B cell (primary cell): ENCODE results near the gene EFCC1. TPM values are rescaled to one million over a fixed set of nuclear protein-coding genes. Genes with fewer than 3 reads are reported as not detected.

Experiments used
- ATAC-seq: fragments of 200-7000 bp; cut with Tn5 transposase; one replicate; pipeline ENCODE4 v1.10.0; 2021; ENCODE audit warnings: low read depth, mild to moderate bottlenecking, moderate number of reproducible peaks, moderate library complexity
- CTCF ChIA-PET: fragments of 350-600 bp; sonication (Branson Sonifier 250); formaldehyde crosslinking; loops from one replicate; lab custom pipeline; 2021; ENCODE audit warnings: antibody characterized with exemption, inconsistent platforms; lab: Charles Lee
- POLR2A ChIA-PET: fragments of 350-600 bp; sonication (Branson Sonifier 250); formaldehyde crosslinking; loops from one replicate; lab custom pipeline; 2021; ENCODE audit warnings: antibody characterized with exemption; lab: Charles Lee
- DNase-seq: peaks from one replicate; pipeline ENCODE4 v3.0.0; 2013
- H2AFZ ChIP-seq: 2 replicates; pipeline ENCODE4 v1.6.1; 2012; ENCODE audit warnings: mild to moderate bottlenecking, low read depth, low read length; ENCODE audit not compliant: insufficient read depth, poor library complexity, severe bottlenecking
- H3K27ac ChIP-seq, 2 donors: 1 replicate in 1 of 2; 2 replicates in 1 of 2; pipeline ENCODE4 v1.5.1; 2012 to 2013; ENCODE audit warnings: low read length in 2 of 2, mild to moderate bottlenecking in 2 of 2, moderate library complexity in 1 of 2
- H3K27me3 ChIP-seq, 4 experiments: fragments of 200-600 bp in 1 of 4; sonication (generic) in 1 of 4; replicated peaks in 1 of 4; 1 replicate in 2 of 4; 2 replicates in 2 of 4; pipeline versions ENCODE4 v1.6.1 to v1.7.0; 2013 to 2016; ENCODE audit warnings: low read length in 3 of 4, mild to moderate bottlenecking in 2 of 4, mixed read lengths in 1 of 4, moderate library complexity in 1 of 4; ENCODE audit not compliant: insufficient read depth in 4 of 4, control insufficient read depth in 3 of 4; ENCODE audit errors: control extremely low read depth in 1 of 4
- H3K36me3 ChIP-seq, 2 experiments: replicated peaks in 1 of 2; 1 replicate in 1 of 2; 2 replicates in 1 of 2; pipeline versions ENCODE4 v1.6.1 to v1.7.1; 2013; ENCODE audit warnings: low read length in 1 of 2; ENCODE audit not compliant: insufficient read depth in 2 of 2, control insufficient read depth in 1 of 2; ENCODE audit errors: control extremely low read depth in 1 of 2, extremely low read depth in 1 of 2
- H3K4me1 ChIP-seq, 2 donors: fragments of 200-600 bp in 1 of 2; sonication (generic) in 1 of 2; 1 replicate in 1 of 2; 2 replicates in 1 of 2; pipeline versions ENCODE4 v1.5.1 to v1.6.1; 2013 to 2017; ENCODE audit warnings: low read length in 2 of 2; ENCODE audit not compliant: control insufficient read depth in 2 of 2, insufficient read depth in 2 of 2
- H3K4me2 ChIP-seq: replicated peaks from 2 replicates; pipeline ENCODE3; 2012; ENCODE audit warnings: mild to moderate bottlenecking, low read depth, low read length; ENCODE audit not compliant: poor library complexity, severe bottlenecking
- H3K4me3 ChIP-seq, 5 experiments: fragments of 200-600 bp in 1 of 5; sonication (generic) in 1 of 5; 1 replicate in 3 of 5; 2 replicates in 2 of 5; pipeline versions ENCODE4 v1.5.1 to v1.7.0; 2011 to 2016; ENCODE audit warnings: low read length in 4 of 5, mild to moderate bottlenecking in 4 of 5, low read depth in 2 of 5, control low read depth in 1 of 5, moderate library complexity in 1 of 5; ENCODE audit not compliant: insufficient read depth in 1 of 5; ENCODE audit errors: control extremely low read depth in 1 of 5, extremely low read depth in 1 of 5
- H3K79me2 ChIP-seq: fragments of 200-600 bp; sonication (generic); one replicate; pipeline ENCODE4 v1.6.0; 2016; ENCODE audit warnings: low read length; ENCODE audit not compliant: control insufficient read depth, insufficient read depth
- H3K9ac ChIP-seq: fragments of 200-600 bp; sonication (generic); 2 replicates; pipeline ENCODE4 v1.6.1; 2017; ENCODE audit warnings: mild to moderate bottlenecking, low read length, moderate library complexity
- H3K9me3 ChIP-seq, 3 donors: one replicate each; pipeline versions ENCODE4 v1.6.1 to v1.7.1; 2013; ENCODE audit warnings: low read length in 2 of 3; ENCODE audit not compliant: control insufficient read depth in 2 of 3, insufficient read depth in 1 of 3; ENCODE audit errors: control extremely low read depth in 1 of 3
- H4K20me1 ChIP-seq: 2 replicates; pipeline ENCODE4 v1.6.0; 2012; ENCODE audit warnings: mild to moderate bottlenecking, low read length; ENCODE audit not compliant: insufficient read depth, control insufficient read depth, poor library complexity, severe bottlenecking
- H3K27ac Mint-ChIP-seq: one replicate; pipeline ENCODE4 v1.8.0; 2021; ENCODE audit warnings: mixed read lengths
- H3K27me3 Mint-ChIP-seq: one replicate; pipeline ENCODE4 v1.8.0; 2021; ENCODE audit warnings: mixed read lengths
- H3K4me1 Mint-ChIP-seq: one replicate; pipeline ENCODE4 v1.8.0; 2021; ENCODE audit warnings: mixed read lengths
- H3K4me3 Mint-ChIP-seq: one replicate; pipeline ENCODE4 v1.8.0; 2021; ENCODE audit warnings: mixed read lengths
- H3K9me3 Mint-ChIP-seq: one replicate; pipeline ENCODE4 v1.8.0; 2022; ENCODE audit warnings: mixed read lengths; ENCODE audit not compliant: insufficient read depth
- CTCF ChIP-seq: fragments of 200-600 bp; IDR thresholded peaks from one replicate; pipeline ENCODE4 v1.8.0; 2022; ENCODE audit warnings: antibody characterized with exemption, mild to moderate bottlenecking
- EZH2 ChIP-seq: IDR thresholded peaks from 2 replicates; pipeline ENCODE4 v1.6.1; 2012; ENCODE audit warnings: borderline replicate concordance, low read depth, mild to moderate bottlenecking, moderate library complexity, low read length; ENCODE audit not compliant: insufficient read depth, poor library complexity, severe bottlenecking
- WGBS: methylation state at CpG from one replicate; pipeline ENCODE4 v1.1.5; 2013; ENCODE audit warnings: missing lambda C conversion rate; ENCODE audit not compliant: insufficient coverage; 5-methylcytosine and 5-hydroxymethylcytosine counted together
- intact Hi-C: fragments of 100-400 bp; cut with micrococcal nuclease; formaldehyde crosslinking; loops from one replicate; pipeline ENCODE4 v1.10.0; 2022
- polyA plus RNA-seq: library from polyadenylated mRNA; depleted of rRNA; stranded (reverse); fragments of >200 nt; gene quantifications from 2 replicates; pipeline ENCODE4 v1.2.3, GENCODE V29; 2012
- total RNA-seq, 2 donors: library from RNA; stranded (reverse); fragments of 120-200 nt in 1 of 2; gene quantifications; 1 replicate in 1 of 2; 2 replicates in 1 of 2; pipeline versions ENCODE4 v1.2.3 to v1.2.4, GENCODE V29; 2013 to 2022

The EFCC1 gene
- total and polyA plus RNA-seq, 2 donors (not counting 1 experiment from before 2014, with no cell fraction given): 0.06 TPM; not detected in 1

DNA sequence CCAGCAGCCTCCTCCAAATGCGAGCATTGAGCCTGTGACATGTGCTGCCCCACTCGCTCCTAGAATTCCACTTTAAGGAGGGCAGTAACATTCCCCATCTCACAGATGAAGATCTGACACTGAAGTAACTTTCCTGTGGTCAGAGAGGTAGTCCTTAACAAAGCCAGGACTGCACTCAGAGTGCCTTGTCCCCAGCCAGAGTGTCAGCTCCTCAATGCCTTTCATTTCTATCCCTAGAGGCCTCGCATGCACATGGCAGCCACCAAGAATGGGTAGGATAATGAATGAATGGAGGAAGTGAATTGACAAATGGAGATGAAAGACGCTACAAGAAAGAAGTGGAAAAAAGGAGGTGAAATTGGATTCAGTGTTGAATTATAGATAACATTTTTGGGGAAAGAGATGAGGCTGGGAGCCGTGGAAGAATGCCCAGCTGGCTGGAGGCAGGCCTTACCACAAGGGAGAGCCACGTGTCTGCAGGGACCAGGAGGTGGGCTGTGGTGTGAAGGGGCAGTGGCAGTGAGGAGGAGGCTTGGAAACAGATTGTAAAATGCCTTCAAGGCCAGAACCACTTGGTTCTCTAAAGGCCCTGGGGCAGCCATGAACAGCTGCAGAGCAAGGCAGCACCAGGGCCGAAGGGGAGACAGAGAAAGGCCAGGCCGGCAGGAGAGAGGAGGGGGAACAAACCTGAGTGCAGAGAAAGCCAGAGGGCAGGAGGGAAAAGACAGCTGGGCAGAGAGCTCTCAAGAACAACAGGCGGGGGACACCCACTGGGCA lies 17.6 kb upstream of the EFCC1 start:
- H2AFZ ChIP-seq: no peak overlapping the region
- CTCF ChIA-PET: no interaction called here
- peaks cover 0 to 3% (median 0%) of the 10 kb centered on the region in 4 experiments for H3K27me3 ChIP-seq
- Mint-ChIP-seq H3K4me1 (peaks cover 2% of the 10 kb centered on the region), H3K9me3 (no peaks in the 10 kb centered on the region), H3K27me3 (peaks cover 11% of the 10 kb centered on the region), H3K27ac (no peak overlapping the region), H3K4me3 (no peak overlapping the region)
- no peak overlapping the region for H3K4me2 ChIP-seq
- 94% methylated on average over 7 of the region's 9 CpGs for WGBS
- H3K27ac ChIP-seq: no peak overlapping the region
- POLR2A ChIA-PET: interaction anchor here (0.6 kb wide), 1 partner anchor 846 kb away, joined by 8 read pairs; no protein-coding TSS in a partner anchor
- H3K79me2 ChIP-seq: no peaks in the 10 kb centered on the region
- no peaks in the 10 kb centered on the region for H4K20me1 ChIP-seq
- no peaks in the 10 kb centered on the region for H3K9me3 ChIP-seq
- H3K4me3 ChIP-seq: no peak overlapping the region
- H3K9ac ChIP-seq: no peak overlapping the region
- DNase-seq: no peak
- intact Hi-C loops: no loop called here
- ATAC-seq: no peak
- no peaks in the 10 kb centered on the region for H3K36me3 ChIP-seq
- TF ChIP-seq CTCF (no peak), EZH2 (no peak)
- no peaks in the 10 kb centered on the region for H3K4me1 ChIP-seq

DNA sequence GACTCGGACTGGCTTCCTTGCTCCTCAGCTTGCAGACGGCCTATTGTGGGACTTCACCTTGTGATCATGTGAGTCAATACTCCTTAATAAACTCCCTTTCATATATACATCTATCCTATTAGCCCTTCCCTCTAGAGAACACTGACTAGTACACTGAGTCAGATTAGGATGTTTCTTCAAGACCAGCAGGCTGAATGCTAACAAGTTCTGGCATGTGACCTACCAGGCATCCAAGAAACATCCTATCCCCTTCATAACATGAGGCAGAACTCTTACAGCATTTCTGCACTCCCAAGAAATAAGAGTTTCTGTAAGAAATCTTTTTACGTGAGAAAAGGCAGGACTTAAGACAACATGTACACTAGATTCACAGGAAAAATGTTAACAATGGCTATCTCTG lies 16.5 kb upstream of the EFCC1 start:
- TF ChIP-seq EZH2 (no peak), CTCF (no peak)
- Histone ChIP-seq H3K27me3 (peaks cover 0 to 3% (median 0%) of the 10 kb centered on the region in 4 experiments), H3K4me1 (no peaks in the 10 kb centered on the region), H3K9ac (no peak overlapping the region), H4K20me1 (no peaks in the 10 kb centered on the region), H3K9me3 (no peaks in the 10 kb centered on the region), H3K36me3 (no peaks in the 10 kb centered on the region), H3K79me2 (no peaks in the 10 kb centered on the region), H3K4me3 (no peak overlapping the region), H2AFZ (no peak overlapping the region), H3K4me2 (no peak overlapping the region), H3K27ac (no peak overlapping the region)
- Mint-ChIP-seq H3K27me3 (peaks cover 11% of the 10 kb centered on the region), H3K9me3 (no peaks in the 10 kb centered on the region), H3K4me1 (peaks cover 2% of the 10 kb centered on the region), H3K4me3 (no peak overlapping the region), H3K27ac (no peak overlapping the region)
- DNase-seq (no peak), ATAC-seq (no peak)
- ChIA-PET POLR2A (no interaction called here), CTCF (interaction anchor here (1.1 kb wide), 1 partner anchor 14 kb away, joined by 8 read pairs; no protein-coding TSS in a partner anchor)
- intact Hi-C loops: no loop called here
- 100% methylated on average over 1 of the region's 3 CpGs for whole genome bisulfite sequencing
